ENCODE measurements around the gene DLGAP1.

Gene DLGAP1

DNA sequence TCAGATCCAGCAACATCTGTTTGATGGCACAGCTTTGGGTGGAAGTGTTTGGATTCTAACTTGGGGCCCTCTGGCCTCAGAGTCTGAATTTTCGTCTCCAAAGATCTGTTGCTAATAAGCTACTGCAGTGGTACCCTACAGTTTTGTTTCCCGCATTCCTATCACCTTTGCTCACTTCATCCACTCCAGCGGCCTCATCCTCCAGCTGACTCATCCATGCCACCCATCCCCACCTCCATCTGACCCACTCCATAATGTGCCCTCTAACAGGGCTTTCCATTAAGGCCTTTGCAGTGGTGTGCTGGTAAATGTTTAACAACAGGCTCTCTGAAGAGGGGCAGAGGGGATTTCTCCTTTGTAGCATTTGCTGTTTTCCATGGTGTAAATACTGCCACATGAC lies 779.7 kb downstream of the DLGAP1 start:
- no peak overlapping the region for H3K4me3 ChIP-seq (ENCODE audit: low read depth, low read length)
- TF ChIP-seq POLR2A (IDR thresholded peaks at IDR 0.05; ENCODE audit: extremely low read depth, insufficient read length) = no peak
- no peak for TF ChIP-seq MAX (IDR thresholded peaks at IDR 0.05; ENCODE audit: low read depth, low read length)
- no peak for TF ChIP-seq MYC (IDR thresholded peaks at IDR 0.05; ENCODE audit: low read depth, low read length)
- TF ChIP-seq, protein P1, sequence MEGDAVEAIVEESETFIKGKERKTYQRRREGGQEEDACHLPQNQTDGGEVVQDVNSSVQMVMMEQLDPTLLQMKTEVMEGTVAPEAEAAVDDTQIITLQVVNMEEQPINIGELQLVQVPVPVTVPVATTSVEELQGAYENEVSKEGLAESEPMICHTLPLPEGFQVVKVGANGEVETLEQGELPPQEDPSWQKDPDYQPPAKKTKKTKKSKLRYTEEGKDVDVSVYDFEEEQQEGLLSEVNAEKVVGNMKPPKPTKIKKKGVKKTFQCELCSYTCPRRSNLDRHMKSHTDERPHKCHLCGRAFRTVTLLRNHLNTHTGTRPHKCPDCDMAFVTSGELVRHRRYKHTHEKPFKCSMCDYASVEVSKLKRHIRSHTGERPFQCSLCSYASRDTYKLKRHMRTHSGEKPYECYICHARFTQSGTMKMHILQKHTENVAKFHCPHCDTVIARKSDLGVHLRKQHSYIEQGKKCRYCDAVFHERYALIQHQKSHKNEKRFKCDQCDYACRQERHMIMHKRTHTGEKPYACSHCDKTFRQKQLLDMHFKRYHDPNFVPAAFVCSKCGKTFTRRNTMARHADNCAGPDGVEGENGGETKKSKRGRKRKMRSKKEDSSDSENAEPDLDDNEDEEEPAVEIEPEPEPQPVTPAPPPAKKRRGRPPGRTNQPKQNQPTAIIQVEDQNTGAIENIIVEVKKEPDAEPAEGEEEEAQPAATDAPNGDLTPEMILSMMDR (IDR thresholded peaks at IDR 0.05; ENCODE audit: low read depth, low read length) = no peak
- no peak for DNase-seq (ENCODE audit: low read depth)

DNA sequence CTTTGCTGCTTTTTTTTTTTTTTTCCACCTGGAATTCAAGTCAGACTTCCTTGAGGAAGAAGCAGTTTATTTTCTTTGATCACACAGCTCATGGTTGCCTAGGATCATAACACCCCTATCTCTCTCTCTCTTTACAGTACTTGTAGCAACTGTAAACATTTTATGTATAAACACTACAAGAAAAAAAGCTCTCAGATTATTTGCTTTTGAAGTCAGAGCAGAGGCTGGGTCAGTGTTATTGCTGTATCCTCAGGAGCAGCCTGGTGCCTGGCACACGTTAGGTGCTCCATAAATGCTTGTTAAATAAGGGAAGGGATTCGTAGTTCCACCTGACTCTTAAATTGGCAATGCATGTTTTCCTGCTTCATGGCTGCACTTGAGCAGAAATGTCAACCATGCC lies 783.9 kb downstream of the DLGAP1 start:
- TF ChIP-seq, protein P1 (IDR thresholded peaks at IDR 0.05; ENCODE audit: low read depth, low read length) = no peak
- no peak for TF ChIP-seq POLR2A (IDR thresholded peaks at IDR 0.05; ENCODE audit: extremely low read depth, insufficient read length)
- no peak for TF ChIP-seq MAX (IDR thresholded peaks at IDR 0.05; ENCODE audit: low read depth, low read length)
- no peak for TF ChIP-seq MYC (IDR thresholded peaks at IDR 0.05; ENCODE audit: low read depth, low read length)
- DNase-seq (ENCODE audit: low read depth) = no peak
- H3K4me3 ChIP-seq (ENCODE audit: low read depth, low read length) = no peak overlapping the region

DNA sequence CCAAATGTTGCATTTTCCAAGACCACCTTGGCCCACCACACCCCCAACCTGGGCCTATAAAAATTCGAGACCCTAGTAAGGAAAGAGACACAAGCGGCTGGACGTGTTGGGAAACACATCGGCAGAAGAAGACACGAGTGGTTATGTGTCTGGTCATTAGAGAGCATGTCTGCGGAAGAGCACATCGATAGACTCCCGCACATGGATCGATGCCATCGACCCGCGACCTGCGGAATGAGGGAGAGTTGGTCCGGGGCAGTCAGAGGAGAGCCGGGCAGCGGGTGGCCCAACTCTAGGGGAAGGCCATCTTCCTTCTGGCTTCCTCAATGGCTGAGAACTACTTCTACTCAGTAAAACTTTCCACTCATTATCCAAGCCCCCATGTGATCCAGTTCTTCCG lies 785.7 kb downstream of the DLGAP1 start:
- H3K4me3 ChIP-seq (ENCODE audit: low read depth, low read length) = no peak overlapping the region
- TF ChIP-seq POLR2A (IDR thresholded peaks at IDR 0.05; ENCODE audit: extremely low read depth, insufficient read length) (no peak), MYC (IDR thresholded peaks at IDR 0.05; ENCODE audit: low read depth, low read length) (no peak), MAX (IDR thresholded peaks at IDR 0.05; ENCODE audit: low read depth, low read length) (no peak)
- TF ChIP-seq, protein P1 (IDR thresholded peaks at IDR 0.05; ENCODE audit: low read depth, low read length) = no peak
- DNase-seq (ENCODE audit: low read depth) = no peak

- TF ChIP-seq, protein P1 (IDR thresholded peaks at IDR 0.05; ENCODE audit: low read depth, low read length) = no peak
- TF ChIP-seq POLR2A (IDR thresholded peaks at IDR 0.05; ENCODE audit: extremely low read depth, insufficient read length) (no peak), MYC (IDR thresholded peaks at IDR 0.05; ENCODE audit: low read depth, low read length) (no peak), MAX (IDR thresholded peaks at IDR 0.05; ENCODE audit: low read depth, low read length) (no peak)
- no peak for DNase-seq (ENCODE audit: low read depth)
- H3K4me3 ChIP-seq (ENCODE audit: low read depth, low read length) = no peak overlapping the region
Measured at GRCh38 chr18:3667255-3668137, 787.6 kb downstream of the DLGAP1 start.

- no peak overlapping the region for H3K4me3 ChIP-seq (ENCODE audit: low read depth, low read length)
- no peak for TF ChIP-seq POLR2A (IDR thresholded peaks at IDR 0.05; ENCODE audit: extremely low read depth, insufficient read length)
- TF ChIP-seq MYC (IDR thresholded peaks at IDR 0.05; ENCODE audit: low read depth, low read length) = no peak
- no peak for TF ChIP-seq MAX (IDR thresholded peaks at IDR 0.05; ENCODE audit: low read depth, low read length)
- TF ChIP-seq, protein P1 (IDR thresholded peaks at IDR 0.05; ENCODE audit: low read depth, low read length) = no peak
Measured at GRCh38 chr18:3666526-3667254, 788.4 kb downstream of the DLGAP1 start.

More at GRCh38 chr18:3666526-3667254, 788.4 kb downstream of the DLGAP1 start:
- DNase-seq (ENCODE audit: low read depth) = no peak

Measured in NB4 (cell line).